ENCODE results near the gene COL27A1.

COL27A1 gene

DNA sequence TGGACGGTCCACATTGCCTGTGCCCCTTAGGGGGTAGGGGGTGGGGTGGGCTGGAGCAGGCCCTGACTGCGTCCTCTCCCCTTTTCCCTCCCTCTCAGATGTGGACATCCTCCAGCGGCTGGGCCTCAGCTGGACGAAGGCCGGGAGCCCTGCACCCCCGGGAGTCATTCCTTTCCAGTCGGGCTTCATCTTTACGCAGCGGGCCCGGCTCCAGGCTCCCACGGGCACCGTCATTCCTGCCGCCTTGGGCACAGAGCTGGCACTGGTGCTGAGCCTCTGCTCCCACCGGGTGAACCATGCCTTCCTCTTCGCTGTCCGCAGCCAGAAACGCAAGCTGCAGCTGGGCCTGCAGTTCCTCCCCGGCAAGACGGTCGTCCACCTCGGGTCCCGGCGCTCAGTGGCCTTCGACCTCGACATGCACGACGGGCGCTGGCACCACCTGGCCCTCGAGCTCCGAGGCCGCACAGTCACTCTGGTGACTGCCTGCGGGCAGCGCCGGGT lies 12.3 kb downstream of the COL27A1 start:
- no peak for DNase-seq (ENCODE audit: low read depth in 1 of 2, low spot score in 1 of 2)

GRCh38 chr9:114168281-114169028 lies 13.1 kb downstream of the COL27A1 start:
- no peak for DNase-seq (ENCODE audit: low read depth in 1 of 2, low spot score in 1 of 2)

DNA sequence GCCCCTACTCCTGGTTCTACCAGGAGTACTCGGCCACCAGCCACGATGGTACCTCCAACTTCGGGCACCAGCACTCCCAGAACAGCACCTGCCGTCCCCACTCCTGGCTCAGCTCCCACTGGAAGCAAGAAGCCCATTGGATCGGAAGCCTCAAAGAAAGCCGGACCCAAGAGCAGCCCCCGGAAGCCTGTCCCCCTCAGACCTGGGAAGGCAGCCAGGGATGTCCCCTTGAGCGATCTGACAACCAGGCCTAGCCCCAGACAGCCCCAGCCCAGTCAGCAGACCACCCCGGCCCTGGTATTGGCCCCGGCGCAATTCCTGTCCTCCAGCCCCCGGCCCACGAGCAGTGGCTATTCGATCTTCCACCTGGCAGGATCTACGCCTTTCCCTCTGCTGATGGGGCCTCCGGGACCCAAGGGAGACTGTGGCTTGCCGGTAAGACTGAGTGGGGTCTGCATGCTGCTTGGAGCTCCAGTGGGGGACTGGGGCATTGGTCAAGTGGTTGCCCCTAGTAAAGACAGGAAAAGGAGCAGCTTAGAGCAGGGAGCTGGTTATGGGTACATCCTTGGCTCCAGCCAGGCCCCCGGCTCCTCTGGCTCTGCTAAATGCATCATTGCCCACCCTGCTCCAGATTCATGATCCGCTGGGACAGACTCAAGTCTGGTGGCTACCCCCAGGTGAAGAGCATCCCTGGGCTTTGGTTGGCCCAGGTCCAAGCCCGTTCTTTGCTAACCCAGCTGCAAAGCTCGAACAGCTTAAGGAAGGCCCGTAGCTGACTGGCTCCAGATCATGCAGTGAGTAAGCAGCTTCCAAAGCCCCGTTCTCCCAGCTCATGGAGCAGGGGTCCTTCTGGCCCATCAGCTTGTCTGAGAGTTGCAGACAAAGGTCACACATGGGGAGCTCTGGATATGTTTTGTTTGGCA lies 14.0 kb downstream of the COL27A1 start:
- DNase-seq (ENCODE audit: low read depth in 1 of 2, low spot score in 1 of 2): no peak

DNA sequence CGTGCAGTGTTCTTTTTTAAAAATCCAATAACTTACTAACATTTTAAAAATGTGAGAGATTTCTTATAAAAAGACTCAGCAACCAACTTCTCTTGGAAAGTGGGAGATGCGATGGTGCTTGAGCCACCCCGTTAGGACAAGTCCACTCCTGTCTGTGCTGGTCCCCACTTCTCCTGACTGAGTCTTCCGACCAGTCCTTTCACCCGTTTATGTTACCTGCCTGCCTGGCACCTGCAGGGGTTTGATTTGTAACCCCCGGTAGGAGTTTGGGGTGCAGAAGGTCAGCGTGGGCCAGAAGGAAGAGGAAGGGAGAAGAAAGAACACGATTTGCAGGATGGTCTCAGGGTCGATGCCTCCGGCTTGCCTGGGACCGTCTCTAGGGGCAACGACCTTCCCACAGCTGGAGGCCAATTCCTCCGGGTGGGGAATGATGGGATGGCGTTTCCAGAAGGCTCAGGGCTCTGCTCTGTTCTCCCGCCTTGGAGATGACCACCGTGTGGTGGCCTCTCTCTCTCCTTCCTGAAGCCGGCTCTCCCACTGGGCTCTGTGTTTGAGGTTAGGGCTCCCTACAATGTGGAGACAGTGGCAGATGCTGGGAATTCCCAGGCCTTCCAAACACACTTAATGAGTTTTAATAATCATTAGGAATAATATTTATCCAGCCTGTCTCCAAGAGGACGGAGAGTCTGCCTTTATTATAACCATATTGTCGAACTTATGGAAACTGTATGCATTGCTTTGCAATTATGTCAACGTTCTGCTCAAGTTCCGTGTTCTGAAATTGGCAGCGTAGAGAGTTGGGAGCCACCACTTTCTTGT lies 14.8 kb downstream of the COL27A1 start:
- DNase-seq (ENCODE audit: low read depth in 1 of 2, low spot score in 1 of 2): no peak

- DNase-seq (ENCODE audit: low read depth in 1 of 2, low spot score in 1 of 2): no peak
These were observed 15.6 kb downstream of the COL27A1 start for GRCh38 chr9:114170771-114171461.

DNA sequence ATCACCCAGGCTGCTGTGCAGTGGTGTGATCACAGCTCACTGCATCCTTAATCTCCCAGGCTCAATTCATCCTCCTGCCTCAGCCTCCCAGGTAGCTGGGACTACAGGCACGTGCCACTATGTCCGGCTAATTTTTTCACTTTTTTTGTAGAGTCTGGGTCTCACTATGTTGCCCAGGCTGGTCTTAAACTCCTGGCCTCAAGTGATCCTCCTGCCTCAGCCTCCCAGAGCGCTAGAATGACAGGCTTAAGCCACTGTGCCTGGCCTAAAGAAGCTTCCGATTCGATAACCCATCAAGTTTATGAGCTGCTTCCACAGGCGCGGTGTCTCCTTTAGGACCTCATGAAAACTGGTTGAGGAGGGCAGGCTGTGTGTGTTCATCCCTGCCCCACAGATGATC lies 16.2 kb downstream of the COL27A1 start:
- DNase-seq (ENCODE audit: low read depth in 1 of 2, low spot score in 1 of 2): no peak

- no peak for DNase-seq (ENCODE audit: low read depth in 1 of 2, low spot score in 1 of 2)
These were observed 17.9 kb downstream of the COL27A1 start for GRCh38 chr9:114172981-114173833.

DNA sequence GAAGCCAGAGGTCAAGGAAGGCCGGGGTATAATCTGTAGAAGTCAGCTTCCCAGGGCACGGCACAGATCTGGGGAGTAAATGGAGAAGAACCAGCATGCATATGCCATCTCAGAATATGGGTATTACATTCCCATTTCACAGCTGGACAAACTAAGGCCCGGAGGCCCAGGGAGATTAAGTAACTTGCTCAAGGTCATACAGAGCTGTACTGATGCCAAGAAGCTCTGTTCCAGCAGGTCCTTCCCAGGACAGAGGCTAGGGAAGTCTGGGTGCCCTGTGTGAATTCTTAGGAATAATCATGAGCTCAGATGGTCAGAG lies 19.2 kb downstream of the COL27A1 start:
- DNase-seq (ENCODE audit: low read depth in 1 of 2, low spot score in 1 of 2): no peak

DNA sequence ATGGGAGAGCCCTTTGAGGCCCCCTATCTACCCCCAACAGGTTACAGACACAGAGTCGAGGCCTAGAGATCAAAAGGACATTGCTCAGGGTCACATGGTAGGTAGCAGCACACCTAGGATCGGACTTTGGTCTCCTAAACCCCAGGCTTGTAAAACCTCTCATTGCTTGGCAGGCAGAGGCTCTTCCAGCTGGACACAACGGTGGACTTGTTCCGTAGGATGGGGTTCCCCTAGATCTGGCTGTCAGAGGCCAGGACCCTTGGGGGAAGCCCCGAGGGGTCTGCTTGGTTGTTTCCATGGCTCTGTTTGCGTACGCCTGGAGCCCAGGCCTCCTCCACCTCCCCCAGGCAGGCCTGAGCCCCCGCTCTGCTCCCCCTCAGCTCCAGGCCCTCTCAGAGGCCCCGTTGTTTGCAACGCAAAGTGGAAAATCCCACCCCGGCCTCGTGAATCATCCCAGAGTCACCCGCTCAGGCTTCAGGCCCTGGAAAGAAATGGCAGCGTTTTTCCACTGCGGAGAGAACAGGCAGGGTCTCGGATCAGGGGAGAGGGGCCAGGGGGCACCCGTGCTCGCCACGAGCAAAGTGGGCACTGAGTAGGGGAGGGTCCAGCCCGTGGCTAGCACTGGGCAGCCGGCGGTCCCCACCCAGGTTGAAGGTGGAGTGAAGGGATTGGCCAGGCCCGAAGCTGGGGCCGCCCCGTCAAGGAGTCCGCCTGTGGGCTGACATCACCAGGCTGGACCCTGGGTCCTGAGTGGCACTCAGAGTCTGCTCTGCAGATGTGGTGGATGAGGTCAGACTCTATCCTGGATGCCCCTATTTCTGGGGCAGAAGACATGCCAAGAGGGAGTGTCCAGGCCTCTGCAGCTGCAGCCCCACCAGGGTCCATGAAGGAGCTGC lies 19.8 kb downstream of the COL27A1 start:
- no peak for DNase-seq (ENCODE audit: low read depth in 1 of 2, low spot score in 1 of 2)

GRCh38 chr9:114176624-114177291 lies 21.4 kb downstream of the COL27A1 start:
- DNase-seq (ENCODE audit: low read depth in 1 of 2, low spot score in 1 of 2): no peak

DNA sequence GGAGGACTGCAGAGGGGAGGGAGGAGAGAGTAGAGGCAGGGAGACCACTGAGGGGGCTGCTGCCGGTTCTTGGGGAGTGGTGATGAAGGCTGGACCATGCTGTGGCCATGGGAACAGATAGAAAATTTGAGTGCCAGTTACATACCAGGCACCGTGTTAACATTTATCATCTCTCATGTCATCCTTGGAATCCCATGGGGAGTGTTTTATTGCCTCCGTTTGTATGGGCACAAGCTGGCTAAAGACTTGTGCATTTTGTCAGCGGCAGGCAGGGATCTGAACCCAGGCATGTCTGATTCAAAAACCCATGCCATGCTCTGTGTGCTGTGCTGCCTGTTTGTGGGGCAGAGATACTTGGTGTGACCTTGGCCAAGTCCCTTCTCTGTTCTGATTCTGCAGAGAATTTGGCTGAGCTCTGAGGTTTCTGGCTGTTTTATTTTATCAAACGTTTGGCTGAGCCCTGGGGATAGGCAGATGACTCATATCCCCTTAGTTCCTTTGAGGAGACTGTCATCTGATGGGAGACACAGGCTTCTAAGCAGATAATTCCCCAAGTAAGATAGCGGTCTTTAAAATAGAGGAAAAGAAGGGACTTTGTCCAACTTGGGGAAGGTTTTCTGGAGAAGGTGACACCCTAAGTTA lies 22.2 kb downstream of the COL27A1 start:
- no peak for DNase-seq (ENCODE audit: low read depth in 1 of 2, low spot score in 1 of 2)

DNA sequence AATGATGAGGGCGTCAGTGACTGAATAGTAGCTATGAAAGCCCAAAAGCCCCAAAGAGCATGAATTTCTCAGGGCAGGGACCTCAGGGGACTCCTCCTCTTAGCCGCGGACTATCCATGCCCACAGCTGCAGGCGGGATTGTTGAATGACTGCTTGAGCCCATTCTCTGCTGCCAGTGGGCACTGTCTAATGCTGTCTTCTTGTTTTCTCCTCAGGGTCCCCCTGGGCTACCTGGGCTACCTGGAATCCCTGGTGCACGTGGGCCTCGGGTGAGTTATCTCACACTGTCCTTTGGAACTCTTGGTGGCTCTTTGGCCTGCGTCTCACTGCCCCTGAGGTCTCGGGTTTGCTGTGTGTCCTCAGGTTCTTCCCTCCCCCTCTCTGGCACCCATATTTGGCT lies 22.7 kb downstream of the COL27A1 start:
- DNase-seq (ENCODE audit: low read depth in 1 of 2, low spot score in 1 of 2): no peak

- no peak for DNase-seq (ENCODE audit: low read depth in 1 of 2, low spot score in 1 of 2)
These were observed 23.6 kb downstream of the COL27A1 start for GRCh38 chr9:114178756-114179450.

DNA sequence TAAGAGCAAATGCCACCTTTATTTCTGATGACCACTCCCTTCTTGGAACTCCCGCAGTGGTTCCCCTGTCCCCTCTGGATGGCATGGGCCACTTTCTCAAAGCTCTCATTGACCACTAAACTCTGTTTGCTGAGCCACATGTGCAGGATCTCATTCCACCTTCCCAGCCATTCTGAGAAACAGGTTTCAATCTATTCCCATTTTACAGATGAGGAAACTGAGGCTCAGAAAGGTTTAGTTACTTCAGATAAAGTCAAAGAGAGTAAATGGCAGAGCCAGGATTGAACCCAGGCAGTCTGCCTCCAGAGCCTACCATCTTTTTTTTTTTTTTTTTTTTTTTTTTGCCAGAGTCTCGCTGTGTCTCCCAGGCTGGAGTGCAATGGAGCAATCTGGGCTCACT lies 24.2 kb downstream of the COL27A1 start:
- DNase-seq (ENCODE audit: low read depth in 1 of 2, low spot score in 1 of 2): no peak

DNA sequence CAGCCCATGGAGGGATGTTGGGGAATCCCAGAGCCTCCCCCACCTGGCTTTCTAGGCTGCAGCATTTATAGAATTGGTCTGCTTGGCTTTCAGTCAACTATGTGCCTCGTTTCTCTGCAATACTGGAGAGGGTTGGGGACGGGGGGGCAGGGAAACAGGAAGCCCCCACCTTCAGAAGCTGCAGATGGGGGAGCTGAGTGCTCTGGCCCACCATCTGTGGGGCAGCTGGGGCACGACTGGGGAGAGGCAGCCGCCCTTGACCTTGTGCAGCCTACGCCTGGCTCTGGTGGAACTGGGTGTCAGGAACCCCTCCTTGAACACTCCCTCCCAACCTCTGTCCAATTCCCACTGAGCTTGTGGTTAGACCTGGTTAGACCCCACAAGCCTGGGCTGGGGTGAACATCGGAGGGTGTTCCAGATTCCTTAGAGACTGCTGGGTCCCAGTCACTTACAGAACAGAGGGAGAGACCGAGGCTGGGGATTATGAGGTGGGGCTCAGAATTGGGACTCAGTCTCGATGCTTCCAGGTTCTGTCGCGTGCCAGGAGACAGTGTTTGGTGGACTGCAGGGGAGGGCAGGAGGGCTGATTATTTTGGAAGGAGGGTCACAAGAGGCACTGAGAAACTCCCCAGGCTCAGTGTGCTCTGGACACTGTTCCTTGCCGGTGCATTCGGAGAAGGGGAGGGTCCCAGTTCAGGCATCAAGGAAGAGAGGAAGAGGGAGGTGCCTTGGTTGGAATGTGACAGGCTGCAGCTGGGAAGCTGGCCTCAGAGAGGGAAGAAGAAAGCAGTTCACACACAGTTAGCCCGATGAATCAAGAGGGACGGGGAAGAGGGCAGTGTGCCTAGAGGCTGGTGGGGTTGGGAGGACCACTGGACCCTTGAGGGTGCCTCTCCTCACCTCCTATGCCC lies 25.6 kb downstream of the COL27A1 start:
- DNase-seq (ENCODE audit: low read depth in 1 of 2, low spot score in 1 of 2): no peak

All from stimulated activated CD4-positive, alpha-beta T cell treated with anti-CD3 and anti-CD28 coated beads, Interleukin-15, amount 100 ng/mL, for 1 hour (primary cell).